AG09309 (cell line): ENCODE data around the gene KAT2A.

Experiments used
- DNase-seq: peaks from one replicate; pipeline ENCODE4 v3.0.0-alpha.2; 2010; ENCODE audit warnings: low read depth
- H3K4me3 ChIP-seq: 2 replicates; pipeline ENCODE4 v1.5.1; 2011; ENCODE audit warnings: mild to moderate bottlenecking, low read depth, low read length, moderate library complexity; ENCODE audit not compliant: control insufficient read depth
- TF ChIP-seq, protein P1 (sequence below): IDR thresholded peaks from 2 replicates; pipeline ENCODE4 v1.5.1; 2011; ENCODE audit warnings: mild to moderate bottlenecking, low read depth, low read length, inconsistent platforms; ENCODE audit not compliant: insufficient read depth, control insufficient read depth; ENCODE audit errors: missing control alignments

Gene KAT2A

DNA sequence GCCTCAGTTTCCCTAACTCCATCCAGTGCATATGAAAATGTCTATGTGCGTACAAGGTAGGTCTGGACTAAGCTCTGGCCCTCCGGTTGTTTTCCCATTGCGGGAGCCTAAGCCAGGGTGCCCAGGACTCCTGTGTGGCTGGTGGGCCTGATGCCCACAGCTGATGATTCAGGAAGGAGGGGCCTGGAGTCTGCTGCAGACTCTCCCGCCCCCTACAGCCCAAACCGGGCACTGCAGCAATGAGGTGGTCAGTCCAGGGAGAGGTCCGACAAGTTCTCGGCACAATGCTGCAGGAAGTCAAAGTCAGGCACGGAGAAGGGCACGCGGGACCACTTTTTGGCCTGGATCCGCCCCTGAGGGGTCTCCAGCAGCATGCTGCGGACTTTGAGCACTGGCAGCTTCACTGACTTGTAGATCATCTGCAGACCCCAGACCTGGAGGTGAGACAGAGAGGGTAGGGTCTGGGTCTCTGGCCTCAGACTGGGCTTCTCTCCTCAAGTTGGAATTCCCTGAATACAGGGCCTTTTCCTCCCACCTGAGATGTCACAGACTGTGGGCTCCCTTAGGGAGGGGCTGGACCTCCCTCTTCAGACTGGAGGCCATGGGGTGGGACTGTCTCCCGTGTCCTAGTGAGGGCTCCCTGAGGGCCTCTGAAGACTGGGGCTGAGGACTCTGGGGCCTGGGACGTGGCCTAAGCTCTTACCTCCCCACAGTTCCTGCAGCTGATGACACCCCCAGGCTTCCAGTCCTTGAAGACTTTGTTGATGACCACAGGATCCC is 19.5 kb downstream of the KAT2A start:
- no peak for DNase-seq
- TF ChIP-seq, protein P1, sequence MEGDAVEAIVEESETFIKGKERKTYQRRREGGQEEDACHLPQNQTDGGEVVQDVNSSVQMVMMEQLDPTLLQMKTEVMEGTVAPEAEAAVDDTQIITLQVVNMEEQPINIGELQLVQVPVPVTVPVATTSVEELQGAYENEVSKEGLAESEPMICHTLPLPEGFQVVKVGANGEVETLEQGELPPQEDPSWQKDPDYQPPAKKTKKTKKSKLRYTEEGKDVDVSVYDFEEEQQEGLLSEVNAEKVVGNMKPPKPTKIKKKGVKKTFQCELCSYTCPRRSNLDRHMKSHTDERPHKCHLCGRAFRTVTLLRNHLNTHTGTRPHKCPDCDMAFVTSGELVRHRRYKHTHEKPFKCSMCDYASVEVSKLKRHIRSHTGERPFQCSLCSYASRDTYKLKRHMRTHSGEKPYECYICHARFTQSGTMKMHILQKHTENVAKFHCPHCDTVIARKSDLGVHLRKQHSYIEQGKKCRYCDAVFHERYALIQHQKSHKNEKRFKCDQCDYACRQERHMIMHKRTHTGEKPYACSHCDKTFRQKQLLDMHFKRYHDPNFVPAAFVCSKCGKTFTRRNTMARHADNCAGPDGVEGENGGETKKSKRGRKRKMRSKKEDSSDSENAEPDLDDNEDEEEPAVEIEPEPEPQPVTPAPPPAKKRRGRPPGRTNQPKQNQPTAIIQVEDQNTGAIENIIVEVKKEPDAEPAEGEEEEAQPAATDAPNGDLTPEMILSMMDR: peak; percentile 91
- no peak overlapping the region for H3K4me3 ChIP-seq

DNA sequence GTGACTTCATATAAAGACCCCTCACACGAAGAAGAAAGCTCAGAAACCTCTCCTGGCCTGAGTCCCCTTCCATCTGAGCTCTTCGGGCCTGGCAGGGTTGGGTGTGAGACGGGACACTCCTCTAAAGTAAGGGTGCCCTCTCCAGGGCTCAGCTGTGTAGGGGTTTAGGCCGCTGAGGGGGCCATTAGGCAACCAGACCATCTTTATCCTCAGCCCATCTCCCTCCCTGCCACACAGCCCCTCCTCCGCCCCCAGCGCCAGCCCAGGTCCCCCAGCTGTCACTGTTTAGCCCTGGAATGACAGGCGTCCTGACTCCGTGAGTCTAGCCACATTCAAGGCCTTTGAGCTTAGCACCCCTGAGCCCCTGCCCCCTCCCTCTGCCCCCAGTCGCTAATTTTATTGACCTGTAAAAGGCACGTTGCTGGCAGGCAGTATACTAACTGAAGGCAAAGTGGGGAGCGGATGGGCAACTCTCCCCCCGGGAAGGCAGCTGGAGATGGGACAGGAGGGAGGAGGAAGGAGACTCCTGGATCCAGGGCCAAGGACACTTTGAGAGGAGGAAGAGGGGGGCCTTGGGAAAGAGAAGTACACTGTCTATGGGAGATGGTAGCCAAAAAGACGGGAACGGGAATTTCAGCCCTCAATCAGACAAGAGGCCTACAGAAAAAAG is 22.3 kb downstream of the KAT2A start:
- no peak for DNase-seq
- TF ChIP-seq, protein P1: no peak
- no peak overlapping the region for H3K4me3 ChIP-seq

DNA sequence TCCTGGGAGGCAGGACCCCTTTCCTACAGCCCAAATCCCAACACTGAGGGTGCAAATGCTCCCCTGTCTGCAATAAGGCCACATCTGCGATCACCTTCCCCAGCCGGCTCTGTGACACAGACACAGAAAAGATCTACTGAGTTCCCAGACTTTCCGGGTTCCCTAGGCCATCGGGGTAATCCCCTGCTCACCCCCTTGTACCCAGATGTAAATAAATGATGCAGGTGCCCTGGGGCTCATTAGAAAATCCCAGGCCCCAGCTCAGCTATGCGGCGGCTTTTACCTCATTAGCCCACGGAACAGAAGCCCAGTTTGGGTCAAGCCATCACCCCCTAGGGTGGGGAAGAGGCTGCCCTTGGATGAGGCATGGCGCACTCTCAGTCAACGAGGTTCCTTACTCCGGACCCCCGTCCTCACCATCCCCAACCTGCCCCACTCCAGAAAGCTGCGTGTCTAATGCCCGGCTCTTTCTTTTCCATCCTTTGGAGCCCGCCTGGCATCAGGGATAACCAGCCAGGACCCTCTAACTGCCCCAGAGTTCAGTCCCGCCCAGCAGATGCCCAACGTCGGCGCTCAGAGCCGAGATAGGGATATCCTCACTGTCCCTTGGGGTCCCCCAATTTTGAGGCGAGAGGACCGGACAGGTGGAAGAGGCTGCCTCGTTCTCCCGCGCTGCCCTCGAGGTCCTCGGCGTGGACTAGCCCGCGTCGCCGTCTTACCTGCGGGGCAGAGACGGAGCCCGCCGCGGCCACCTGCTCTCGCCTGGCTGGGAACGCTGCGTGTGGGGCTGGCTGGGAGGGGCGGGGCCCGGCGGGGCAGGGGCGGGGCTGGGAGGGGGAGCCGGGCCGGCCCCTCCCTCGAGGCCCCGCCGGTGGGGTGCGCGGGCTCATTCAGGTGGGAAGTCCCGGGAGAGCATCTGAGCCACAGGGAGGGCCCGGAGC is 23.2 kb downstream of the KAT2A start, which contains the start of gene ZNF385C:
Gene ZNF385C (minus strand): TSS at position 783 of the 941 bp plus-strand sequence. CDS start 35,417 bp downstream, outside the sequence.
- TF ChIP-seq, protein P1: no peak
- no peak for DNase-seq
- H3K4me3 ChIP-seq: no peak within 1 kb of the TSS

DNA sequence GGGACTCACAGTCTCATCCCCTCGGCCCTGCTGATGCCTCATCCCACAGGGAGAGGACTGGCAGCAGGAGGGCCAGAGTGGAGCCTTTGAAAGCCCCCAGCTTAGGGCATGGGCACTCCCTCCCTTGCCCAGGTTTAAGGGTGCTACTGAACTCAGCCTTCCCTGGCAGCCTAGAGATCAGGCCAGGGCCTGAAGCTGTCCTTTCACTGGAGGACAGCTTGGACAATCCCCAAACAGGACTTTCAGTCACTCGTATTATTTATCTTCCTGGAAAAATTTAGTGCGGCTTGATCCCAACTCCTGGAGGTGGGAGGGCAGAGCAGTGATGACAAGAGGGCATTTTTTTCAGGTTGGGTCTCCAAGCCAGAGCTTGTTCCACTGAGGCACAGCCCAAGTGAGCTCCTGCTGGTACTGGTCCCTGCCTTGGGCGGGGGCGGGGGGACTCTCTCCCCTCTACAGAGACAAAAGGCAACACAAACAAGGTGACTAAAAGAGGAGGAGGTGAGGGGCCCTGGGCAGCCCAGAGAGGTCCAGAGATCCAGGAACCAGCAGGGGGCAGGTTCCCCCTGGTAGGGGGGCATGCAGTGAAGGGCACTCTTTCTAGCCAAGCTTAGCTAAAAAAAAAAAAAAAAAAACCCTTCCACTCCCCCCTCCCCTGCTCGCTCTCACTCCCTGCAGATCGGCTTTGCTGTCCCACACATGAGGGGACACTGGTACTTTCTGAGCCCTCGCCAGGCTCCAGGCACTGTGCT is 24.6 kb downstream of the KAT2A start:
- no peak overlapping the region for H3K4me3 ChIP-seq
- TF ChIP-seq, protein P1: no peak
- no peak for DNase-seq

DNA sequence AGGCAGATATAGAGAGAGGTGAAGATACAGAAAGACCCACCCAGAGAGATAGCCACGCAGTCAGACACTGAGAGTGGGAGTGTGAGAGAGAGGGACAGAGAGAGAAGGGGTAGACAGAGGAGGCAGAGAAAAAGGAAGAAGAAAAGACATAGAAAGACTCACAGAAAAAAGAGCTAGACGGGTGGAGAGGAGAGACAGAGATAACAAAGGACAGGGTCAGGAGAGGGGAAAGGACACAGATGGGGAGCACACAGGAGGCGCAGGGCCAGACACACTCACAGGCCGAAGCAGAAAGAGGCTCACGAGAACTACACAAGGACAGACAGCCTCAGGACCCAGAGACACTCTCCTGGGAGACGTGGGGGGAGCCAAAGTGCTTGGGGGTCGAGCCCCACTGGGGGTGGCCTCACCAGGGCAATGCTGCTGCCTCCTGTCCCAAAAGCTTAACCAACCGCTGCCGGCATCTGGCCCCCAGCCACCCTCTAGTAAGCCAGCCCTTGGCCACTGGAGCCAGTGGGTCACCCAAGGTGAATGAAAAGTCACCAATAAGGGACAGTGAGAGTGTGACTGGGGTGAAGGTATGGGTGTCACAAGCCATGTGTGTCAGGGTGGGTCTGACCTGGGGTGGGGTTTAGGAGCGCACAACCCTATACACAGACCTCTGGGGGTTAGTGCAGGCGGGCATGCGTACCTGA is 26.6 kb downstream of the KAT2A start:
- H3K4me3 ChIP-seq: no peak overlapping the region
- no peak for DNase-seq
- TF ChIP-seq, protein P1: no peak

DNA sequence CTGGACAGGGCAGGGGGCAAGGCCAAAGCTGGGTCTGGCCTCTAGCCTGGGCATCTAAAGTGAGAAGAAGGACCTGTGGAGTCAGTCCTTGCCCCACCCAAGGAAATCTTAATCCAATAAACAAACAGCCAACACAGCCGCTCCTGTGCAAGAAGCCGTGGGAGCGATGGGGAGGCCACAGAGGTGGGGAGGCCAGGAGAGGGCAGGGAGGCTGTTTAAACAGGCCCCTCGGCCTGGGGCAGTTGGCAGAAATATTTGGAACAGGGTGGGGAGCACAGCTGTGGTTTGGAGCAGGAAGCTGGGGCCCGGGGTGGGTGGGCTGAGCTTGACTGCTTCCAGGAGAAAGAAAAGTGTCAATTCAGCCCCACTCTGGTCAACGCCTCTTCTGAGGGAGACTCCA is 28.2 kb downstream of the KAT2A start:
- DNase-seq: no peak
- TF ChIP-seq, protein P1: no peak
- H3K4me3 ChIP-seq: no peak overlapping the region
